Ovary (tissue), 9 donors: ENCODE data around the gene YWHAH. TPM values are rescaled to one million over a fixed set of nuclear protein-coding genes. Genes with fewer than 3 reads are reported as not detected.

Source experiments
- DNase-seq, 5 donors: peaks; one replicate each; pipeline ENCODE4 v3.0.0-alpha.2; 2019 to 2020
- H3K27ac ChIP-seq, 2 donors: fragments of 200-600 bp; one replicate each; pipeline versions ENCODE4 v1.5.1 to v1.8.0; 2019 to 2022
- H3K27me3 ChIP-seq: fragments of 200-600 bp; one replicate; pipeline ENCODE4 v1.8.0; 2022
- H3K36me3 ChIP-seq: fragments of 200-600 bp; sonication (generic); one replicate; pipeline ENCODE4 v1.5.1; 2019
- H3K4me1 ChIP-seq: one replicate; pipeline ENCODE4 v1.8.1; 2013; ENCODE audit warnings: mild to moderate bottlenecking, moderate library complexity; ENCODE audit not compliant: insufficient read depth
- H3K4me3 ChIP-seq: fragments of 200-600 bp; sonication (generic); one replicate; pipeline ENCODE4 v1.5.1; 2017
- H3K9me3 ChIP-seq, 2 donors: fragments of 200-600 bp in 1 of 2; sonication (generic) in 1 of 2; one replicate each; pipeline versions ENCODE4 v1.5.1 to v1.8.1; 2013 to 2019; ENCODE audit warnings: mild to moderate bottlenecking in 1 of 2, moderate library complexity in 1 of 2
- CTCF ChIP-seq, 3 donors: fragments of 450-650 bp in 2 of 3; fragments of 200-600 bp in 1 of 3; IDR thresholded peaks; one replicate each; pipeline versions ENCODE4 v1.5.1 to v1.8.0; 2016 to 2022; ENCODE audit warnings: antibody characterized with exemption in 3 of 3, mild to moderate bottlenecking in 1 of 3
- EP300 ChIP-seq: sonication (generic); formaldehyde crosslinking; IDR thresholded peaks from one replicate; pipeline ENCODE4 v1.6.1; 2017; ENCODE audit warnings: antibody characterized with exemption
- POLR2A ChIP-seq: fragments of 450-650 bp; IDR thresholded peaks from one replicate; pipeline ENCODE4 v1.6.1; 2017; ENCODE audit warnings: antibody characterized with exemption, mild to moderate bottlenecking, moderate library complexity
- WGBS, 3 donors: extraction: QIAGEN DNeasy Blood & Tissue Kit in 1 of 3; methylation state at CpG; one replicate each; pipeline versions ENCODE4 v1.1.5 to v1.1.7; 2013 to 2017; 5-methylcytosine and 5-hydroxymethylcytosine counted together
- intact Hi-C, 4 donors: fragments of 100-400 bp; cut with DNase I; formaldehyde crosslinking; loops; one replicate each; pipeline versions ENCODE4 v1.11.0 to v1.15.1; 2022 to 2023
- polyA plus RNA-seq, 2 donors: library from polyadenylated mRNA; stranded (reverse); fragments of 200-250 nt in 1 of 2; fragments of 350-450 nt in 1 of 2; fragmentation: Illumina TruSeq in 1 of 2; extraction: RNeasy Lipid Tissue Mini Kit (QIAGEN cat#74804) in 1 of 2; gene quantifications; one replicate each; pipeline ENCODE4 v1.2.3, GENCODE V29; 2013 to 2014
- total RNA-seq, 7 donors: library from RNA; depleted of rRNA in 2 of 7; stranded (reverse); fragments of >200 nt in 2 of 7; fragmentation: NEBNext Ultra II Directional in 3 of 7; extraction: Animal tissue kit (Norgen Biotek cat#: 25700) in 3 of 7; gene quantifications; one replicate each; pipeline versions ENCODE4 v1.1.0 to v1.2.4, GENCODE V29; 2016 to 2023
- donor health status: DM: no; HTN: no; CAD: no; lungs with moderate emphysema.
- donor health status: DM: no; HTN: no; CAD: no.
- donor health status: Bipolar disorder and iron deficiency.
- donor health status: DM: yes; HTN: yes; CAD: no.
- donor health status: DM: no; HTN: no; CAD: no.
- donor health status: DM: yes; HTN: yes; CAD: no.

Gene YWHAH
- total and polyA plus RNA-seq, 9 donors, result 51.5 to 144 (median 107) TPM

GRCh38 chr22:31927562-31927961 is 16.8 kb upstream of the YWHAH start:
- Histone ChIP-seq H3K9me3 (no peaks in the 10 kb centered on the region), H3K27ac (no peak overlapping the region), H3K4me1 (no peaks in the 10 kb centered on the region), H3K36me3 (no peaks in the 10 kb centered on the region), H3K27me3 (no peaks in the 10 kb centered on the region), H3K4me3 (no peak overlapping the region)
- TF ChIP-seq EP300 (no peak), CTCF (IDR thresholded peaks at IDR 0.05) (no peak)
- intact Hi-C loops, result no loop called here
- DNase-seq, result no peak
- 80 to 85% (median 84%) methylated on average over 3 of the region's 3 CpGs for WGBS, 3 donors

GRCh38 chr22:31929167-31929930 is 15.0 kb upstream of the YWHAH start:
- Histone ChIP-seq H3K36me3 (no peaks in the 10 kb centered on the region), H3K27me3 (no peaks in the 10 kb centered on the region), H3K4me3 (no peak overlapping the region), H3K27ac (no peak overlapping the region), H3K4me1 (no peaks in the 10 kb centered on the region), H3K9me3 (no peaks in the 10 kb centered on the region)
- WGBS, 3 donors, result 25 to 37% (median 27%) methylated on average over 8 of the region's 8 CpGs
- TF ChIP-seq POLR2A (no peak), EP300 (no peak), CTCF (IDR thresholded peaks at IDR 0.05) (no peak)
- no peak for DNase-seq
- intact Hi-C loops, result no loop called here

DNA sequence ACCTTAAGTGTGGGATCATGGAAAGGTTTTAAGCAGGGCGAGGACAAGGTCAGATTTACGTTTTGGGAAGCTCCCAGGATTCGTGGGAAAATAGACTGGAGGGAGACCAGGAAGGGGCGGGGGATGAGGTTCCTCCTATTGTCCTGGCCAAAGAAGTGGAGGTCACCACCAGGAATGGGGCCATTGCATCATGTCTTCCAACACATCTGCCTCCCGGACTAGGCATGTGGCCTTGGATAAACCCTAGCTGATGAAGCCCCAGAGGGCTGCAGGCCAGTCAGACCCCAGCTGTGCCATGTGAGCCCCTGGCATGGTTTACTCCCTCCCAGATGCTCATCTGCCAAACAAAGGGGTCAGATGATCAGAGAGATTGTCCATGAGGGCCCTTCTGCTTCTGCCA is 11.5 kb upstream of the YWHAH start:
- intact Hi-C loops, result no loop called here
- H3K9me3 ChIP-seq, result no peaks in the 10 kb centered on the region
- H3K36me3 ChIP-seq, result no peaks in the 10 kb centered on the region
- no peaks in the 10 kb centered on the region for H3K27me3 ChIP-seq
- no peak for DNase-seq
- 55 to 63% (median 60%) methylated on average over 5 of the region's 5 CpGs for WGBS, 3 donors
- H3K4me3 ChIP-seq, result no peak overlapping the region
- TF ChIP-seq EP300 (no peak), CTCF (IDR thresholded peaks at IDR 0.05) (no peak), POLR2A (no peak)
- H3K4me1 ChIP-seq, result no peaks in the 10 kb centered on the region
- H3K27ac ChIP-seq, result no peak overlapping the region

GRCh38 chr22:31933406-31933805 is 10.9 kb upstream of the YWHAH start:
- no peak for DNase-seq
- Histone ChIP-seq H3K27me3 (no peaks in the 10 kb centered on the region), H3K36me3 (no peaks in the 10 kb centered on the region), H3K9me3 (no peaks in the 10 kb centered on the region), H3K4me1 (no peaks in the 10 kb centered on the region), H3K27ac (no peak overlapping the region), H3K4me3 (no peak overlapping the region)
- TF ChIP-seq CTCF (IDR thresholded peaks at IDR 0.05) (no peak), EP300 (no peak), POLR2A (no peak)
- intact Hi-C loops, result no loop called here
- 93 to 97% (median 95%) methylated on average over 6 of the region's 6 CpGs for WGBS, 3 donors
